ENCODE measurements around the gene DDX54.

The DDX54 gene

DNA sequence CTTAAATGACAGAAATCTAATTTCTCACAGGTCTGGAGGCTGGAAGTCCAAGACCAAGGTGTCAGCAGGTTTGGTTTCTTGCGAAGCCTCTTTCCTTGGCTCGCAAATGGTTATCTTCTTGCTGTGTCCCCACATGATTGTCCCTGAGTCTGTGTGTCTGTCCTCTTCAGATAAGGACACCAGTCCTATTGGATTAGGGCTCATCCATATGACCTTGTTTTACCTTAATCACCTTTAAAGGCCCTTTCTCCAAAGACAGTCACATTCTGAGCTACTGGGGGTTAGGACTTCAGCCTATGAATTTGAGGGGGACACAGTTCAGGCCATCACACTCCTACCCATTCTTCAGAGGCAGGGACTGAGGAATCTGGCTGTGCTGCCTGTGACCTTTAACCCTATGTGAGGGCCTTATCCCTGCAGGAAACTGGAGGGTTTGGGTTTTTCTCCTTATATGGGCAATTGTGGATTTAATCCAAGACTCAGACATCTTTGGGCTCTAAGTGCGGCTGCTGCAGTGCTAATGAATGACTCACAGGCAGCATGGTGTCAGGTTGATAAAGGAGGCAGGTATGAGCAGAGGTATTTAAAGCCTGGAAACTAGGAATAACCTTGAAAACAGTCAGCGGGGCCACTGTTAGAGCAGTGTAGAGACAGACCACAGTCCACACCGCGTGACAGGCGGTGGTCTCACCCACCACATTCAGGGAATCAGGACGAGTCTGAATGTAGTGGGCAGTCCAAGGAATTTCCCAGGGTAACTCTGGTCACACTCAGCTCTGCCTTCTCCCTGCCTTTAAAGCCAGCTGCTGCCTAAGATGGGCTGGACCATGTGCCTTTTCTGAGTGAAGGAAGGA is 46.2 kb upstream of the DDX54 start:
- no peak for DNase-seq (ENCODE audit: low read depth)
- H3K4me3 ChIP-seq (ENCODE audit: control insufficient read depth, low read depth, low read length): no peak overlapping the region
- TF ChIP-seq, protein P1, sequence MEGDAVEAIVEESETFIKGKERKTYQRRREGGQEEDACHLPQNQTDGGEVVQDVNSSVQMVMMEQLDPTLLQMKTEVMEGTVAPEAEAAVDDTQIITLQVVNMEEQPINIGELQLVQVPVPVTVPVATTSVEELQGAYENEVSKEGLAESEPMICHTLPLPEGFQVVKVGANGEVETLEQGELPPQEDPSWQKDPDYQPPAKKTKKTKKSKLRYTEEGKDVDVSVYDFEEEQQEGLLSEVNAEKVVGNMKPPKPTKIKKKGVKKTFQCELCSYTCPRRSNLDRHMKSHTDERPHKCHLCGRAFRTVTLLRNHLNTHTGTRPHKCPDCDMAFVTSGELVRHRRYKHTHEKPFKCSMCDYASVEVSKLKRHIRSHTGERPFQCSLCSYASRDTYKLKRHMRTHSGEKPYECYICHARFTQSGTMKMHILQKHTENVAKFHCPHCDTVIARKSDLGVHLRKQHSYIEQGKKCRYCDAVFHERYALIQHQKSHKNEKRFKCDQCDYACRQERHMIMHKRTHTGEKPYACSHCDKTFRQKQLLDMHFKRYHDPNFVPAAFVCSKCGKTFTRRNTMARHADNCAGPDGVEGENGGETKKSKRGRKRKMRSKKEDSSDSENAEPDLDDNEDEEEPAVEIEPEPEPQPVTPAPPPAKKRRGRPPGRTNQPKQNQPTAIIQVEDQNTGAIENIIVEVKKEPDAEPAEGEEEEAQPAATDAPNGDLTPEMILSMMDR (conservative IDR thresholded peaks at IDR 0.05; ENCODE audit: control insufficient read depth, insufficient read depth, low read depth, low read length): no peak

DNA sequence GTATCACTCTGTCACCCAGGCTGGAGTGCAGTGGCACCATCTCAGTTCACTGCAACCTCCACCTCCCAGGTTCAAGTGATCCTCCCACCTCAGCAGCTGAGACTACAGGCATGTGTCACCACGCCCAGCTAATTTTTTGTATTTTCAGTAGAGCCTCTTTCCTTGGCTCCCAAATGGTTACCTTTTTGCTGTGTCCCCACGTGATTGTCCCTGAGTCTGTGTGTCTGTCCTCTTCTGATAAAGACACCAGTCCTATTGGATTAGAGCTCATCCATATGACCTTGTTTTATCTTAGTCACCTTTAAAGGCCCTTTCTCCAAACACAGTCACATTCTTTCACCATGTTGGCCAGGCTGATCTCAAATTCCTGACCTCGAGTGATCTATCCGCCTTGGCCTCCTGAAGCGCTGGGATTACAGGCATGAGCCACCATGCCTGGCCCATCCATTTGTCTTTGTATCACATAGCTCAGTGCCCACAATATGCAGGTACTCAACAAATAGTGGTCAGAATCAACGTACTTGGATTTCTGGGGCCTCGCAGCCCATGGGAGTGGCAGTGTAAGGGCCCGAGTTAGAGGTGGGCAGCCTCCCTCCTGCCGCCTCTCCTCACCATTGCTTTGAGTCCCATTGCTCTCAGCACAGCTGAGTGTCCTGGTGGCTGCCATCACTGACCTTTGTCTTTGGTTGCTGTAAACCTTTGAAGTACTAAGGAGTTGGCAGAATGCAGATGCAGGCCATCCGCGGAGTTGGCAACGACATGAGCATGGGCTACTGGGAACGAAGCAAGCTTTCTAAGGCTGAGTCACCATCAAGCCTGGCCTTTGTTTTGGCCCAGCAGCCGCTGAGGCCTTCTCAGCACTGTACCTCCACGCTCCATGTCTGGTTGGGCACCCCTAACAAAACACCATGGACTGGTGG is 45.3 kb upstream of the DDX54 start:
- no peak overlapping the region for H3K4me3 ChIP-seq (ENCODE audit: control insufficient read depth, low read depth, low read length)
- peak; percentile 33 for DNase-seq (ENCODE audit: low read depth)
- TF ChIP-seq, protein P1 (conservative IDR thresholded peaks at IDR 0.05; ENCODE audit: control insufficient read depth, insufficient read depth, low read depth, low read length): no peak

DNA sequence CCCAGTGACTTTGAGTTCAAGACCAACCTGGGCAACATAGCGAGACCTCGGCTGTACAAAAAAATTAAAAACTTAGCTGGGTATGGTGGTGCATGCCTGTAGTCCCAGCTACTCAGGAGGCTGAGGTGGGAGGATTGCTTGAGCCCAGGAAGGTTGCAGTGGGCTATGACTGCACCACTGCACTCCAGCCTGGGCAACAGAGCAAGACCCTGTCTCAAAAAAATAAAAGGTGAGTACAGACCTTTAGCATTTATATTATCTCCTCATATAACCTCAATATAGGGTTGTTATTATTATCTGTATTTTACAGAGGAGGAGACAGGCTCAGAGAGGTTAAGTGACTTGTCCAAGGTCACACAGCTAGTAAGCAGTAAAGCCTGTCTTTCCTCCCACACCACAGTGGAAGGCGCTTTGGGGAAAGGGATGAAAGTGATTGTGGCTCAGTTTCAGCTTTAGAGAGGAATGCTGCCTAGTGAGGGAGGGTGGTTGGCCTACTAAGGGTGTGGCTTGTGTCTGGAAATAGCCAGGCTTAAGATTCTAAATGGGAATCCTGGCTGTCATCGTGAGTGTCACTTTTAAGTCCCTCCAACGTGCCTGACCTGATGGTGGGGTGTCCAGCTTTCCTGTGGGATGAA is 43.2 kb upstream of the DDX54 start:
- H3K4me3 ChIP-seq (ENCODE audit: control insufficient read depth, low read depth, low read length): no peak overlapping the region
- DNase-seq (ENCODE audit: low read depth): no peak
- TF ChIP-seq, protein P1 (conservative IDR thresholded peaks at IDR 0.05; ENCODE audit: control insufficient read depth, insufficient read depth, low read depth, low read length): no peak

DNA sequence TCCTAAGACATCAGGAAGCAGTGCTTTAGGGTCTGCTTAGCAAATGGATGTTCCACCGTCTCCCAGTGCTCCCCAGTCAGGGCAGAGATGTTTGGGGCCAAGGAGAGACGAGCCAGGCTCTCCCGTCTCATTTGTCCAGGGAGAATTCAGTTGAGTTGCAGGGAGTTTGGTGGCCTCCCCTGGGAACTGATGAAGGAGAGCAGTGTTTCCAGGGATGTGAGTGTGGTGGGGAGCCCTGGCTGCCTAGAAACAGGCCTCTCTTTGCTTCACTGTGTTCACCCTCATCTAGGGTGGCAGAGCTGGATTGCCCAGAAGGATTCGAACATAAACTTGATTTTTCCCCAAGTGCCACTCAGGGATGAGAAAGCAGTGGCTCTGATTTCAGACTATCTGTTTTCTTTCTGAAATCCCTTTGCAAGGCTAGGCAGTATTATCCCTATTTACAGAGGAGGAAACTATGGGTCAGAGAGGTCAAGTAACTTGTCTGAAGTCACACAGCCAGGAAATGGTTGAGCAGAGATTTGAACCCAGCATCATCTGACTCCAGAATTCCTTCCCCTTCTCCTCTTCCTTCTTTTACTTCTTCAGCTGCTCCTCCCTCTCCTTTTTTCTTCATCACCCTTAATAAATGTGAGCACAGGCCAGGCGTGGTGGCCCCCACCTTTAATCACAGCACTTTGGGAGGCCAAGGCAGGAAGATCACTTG is 42.6 kb upstream of the DDX54 start:
- H3K4me3 ChIP-seq (ENCODE audit: control insufficient read depth, low read depth, low read length): no peak overlapping the region
- DNase-seq (ENCODE audit: low read depth): no peak
- TF ChIP-seq, protein P1 (conservative IDR thresholded peaks at IDR 0.05; ENCODE audit: control insufficient read depth, insufficient read depth, low read depth, low read length): no peak

DNA sequence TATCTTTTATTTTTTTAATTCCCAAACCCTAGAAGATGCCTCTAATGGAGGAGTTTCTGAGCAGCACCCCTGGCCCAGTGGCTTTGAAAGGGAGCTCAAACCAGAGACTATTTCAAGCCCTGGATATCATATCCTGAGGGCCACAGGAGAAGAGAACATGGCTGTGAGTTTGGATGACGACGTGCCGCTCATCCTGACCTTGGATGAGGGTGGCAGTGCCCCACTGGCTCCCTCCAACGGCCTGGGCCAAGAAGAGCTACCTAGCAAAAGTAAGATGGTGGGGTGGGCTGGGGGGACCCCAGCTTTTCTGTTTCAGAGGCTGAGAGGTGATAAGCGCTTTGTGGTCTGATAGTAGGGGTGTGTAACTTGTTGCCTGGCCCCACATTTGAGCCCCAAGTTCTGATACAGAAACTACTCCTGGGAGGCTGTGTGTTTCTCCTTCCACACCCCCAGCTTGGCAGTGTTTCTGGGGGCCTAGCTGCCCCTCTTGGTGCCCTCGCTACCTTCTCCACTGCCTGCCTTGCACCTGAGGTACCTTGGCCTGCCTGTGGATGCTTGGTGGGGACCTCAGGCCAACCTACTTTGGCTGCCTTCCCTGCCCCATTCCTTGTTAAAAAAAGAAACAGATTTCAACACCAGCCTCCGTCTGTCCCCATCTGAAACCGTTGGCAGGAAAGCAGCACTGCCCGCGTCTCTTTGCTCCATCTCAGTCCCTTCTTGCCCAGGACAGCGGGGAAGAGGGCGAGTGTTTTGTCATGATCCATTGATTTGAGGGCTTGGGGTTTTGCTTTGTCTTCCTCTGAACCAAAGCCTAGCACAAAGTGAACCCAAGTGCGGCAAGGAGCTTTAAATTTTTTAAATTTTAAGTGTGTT is 41.7 kb upstream of the DDX54 start:
- no peak overlapping the region for H3K4me3 ChIP-seq (ENCODE audit: control insufficient read depth, low read depth, low read length)
- TF ChIP-seq, protein P1 (conservative IDR thresholded peaks at IDR 0.05; ENCODE audit: control insufficient read depth, insufficient read depth, low read depth, low read length): no peak
- no peak for DNase-seq (ENCODE audit: low read depth)

Data from fibroblast of mammary gland (primary cell).